Measurements from ENCODE around the gene NUDCD3. TPM values are rescaled to one million over a fixed set of nuclear protein-coding genes. Genes with fewer than 3 reads are reported as not detected.

NUDCD3 gene
- polyA plus RNA-seq, 1 donor: 86.1 TPM

- no peak for DNase-seq
These were observed 105.6 kb downstream of the NUDCD3 start for GRCh38 chr7:44384586-44385433.

GRCh38 chr7:44383566-44383965 lies 106.9 kb downstream of the NUDCD3 start:
- DNase-seq: no peak

- no peak for DNase-seq
These were observed 107.8 kb downstream of the NUDCD3 start for GRCh38 chr7:44382459-44383265.

- no peak for DNase-seq
These were observed 108.8 kb downstream of the NUDCD3 start for GRCh38 chr7:44381494-44382220.

GRCh38 chr7:44380831-44381493 lies 109.5 kb downstream of the NUDCD3 start:
- no peak for DNase-seq

GRCh38 chr7:44380189-44380830 lies 110.1 kb downstream of the NUDCD3 start:
- no peak for DNase-seq

- no peak for DNase-seq
These were observed 110.9 kb downstream of the NUDCD3 start for GRCh38 chr7:44379366-44380188.

GRCh38 chr7:44378744-44379143 lies 111.7 kb downstream of the NUDCD3 start:
- DNase-seq: no peak

- DNase-seq: no peak
These were observed 112.6 kb downstream of the NUDCD3 start for GRCh38 chr7:44377681-44378421.

- DNase-seq: no peak
These were observed 113.4 kb downstream of the NUDCD3 start for GRCh38 chr7:44377134-44377463.

GRCh38 chr7:44376429-44377133 lies 113.9 kb downstream of the NUDCD3 start:
- DNase-seq: no peak

- DNase-seq: no peak
These were observed 114.5 kb downstream of the NUDCD3 start for GRCh38 chr7:44375926-44376342.

- no peak for DNase-seq
These were observed 115.2 kb downstream of the NUDCD3 start for GRCh38 chr7:44375236-44375699.

- DNase-seq: no peak
These were observed 116.3 kb downstream of the NUDCD3 start for GRCh38 chr7:44374007-44374763.

- no peak for DNase-seq
These were observed 117.1 kb downstream of the NUDCD3 start for GRCh38 chr7:44373418-44373740.

- DNase-seq: no peak
These were observed 117.7 kb downstream of the NUDCD3 start for GRCh38 chr7:44372560-44373417.

GRCh38 chr7:44368885-44369284 lies 121.6 kb downstream of the NUDCD3 start:
- no peak for DNase-seq

GRCh38 chr7:44368455-44368854 lies 122.0 kb downstream of the NUDCD3 start:
- DNase-seq: no peak
